ENCODE results near the gene TMEM141. TPM values are rescaled to one million over a fixed set of nuclear protein-coding genes. Genes with fewer than 3 reads are reported as not detected.

The TMEM141 gene
- total RNA-seq, 1 experiment from 2014 or later: 70.4 TPM

DNA sequence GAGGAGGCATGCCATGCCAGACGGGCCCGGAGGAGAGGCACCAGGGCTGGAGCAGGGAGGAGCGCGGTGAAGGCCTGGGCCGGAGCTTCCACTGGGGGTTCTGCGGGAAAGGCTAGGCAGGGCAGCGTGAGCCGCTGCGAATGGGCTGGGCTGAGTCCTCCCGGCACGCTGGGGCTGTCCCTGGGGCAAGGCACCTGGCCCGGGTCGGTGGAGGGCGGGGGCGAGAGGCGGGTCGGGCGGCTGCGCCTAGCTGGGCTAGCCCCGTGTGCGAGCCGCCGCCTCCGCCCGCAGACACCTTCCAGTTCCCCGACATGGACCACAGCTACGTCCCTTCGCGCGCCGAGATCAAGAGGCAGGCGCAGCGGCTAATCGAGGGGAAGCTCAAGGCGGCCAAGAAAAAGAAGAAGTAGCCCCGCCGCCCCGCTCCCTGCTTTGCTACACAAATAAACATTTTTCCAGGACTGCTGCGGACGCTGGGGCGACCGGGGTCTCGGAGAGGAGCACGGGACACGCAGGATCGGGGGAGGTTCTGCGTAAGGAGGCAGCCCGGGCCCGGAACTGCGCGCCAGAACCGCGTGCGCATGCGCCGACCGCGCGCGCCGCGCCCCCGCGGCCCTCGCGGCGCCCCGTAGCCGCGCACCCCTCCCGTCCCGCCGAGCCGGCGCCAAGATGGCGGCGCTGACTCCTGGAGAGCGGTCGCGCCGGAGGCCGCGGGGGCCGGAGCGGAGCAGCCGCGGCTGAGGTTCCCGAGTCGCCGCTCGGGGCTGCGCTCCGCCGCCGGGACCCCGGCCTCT lies 16.3 kb downstream of the TMEM141 start, which contains the start of gene RABL6:
Gene RABL6, plus strand, starts transcription at position 668 of the 794 bp plus-strand sequence. CDS start 249 bp downstream, outside the sequence.
- peak; percentile 64 for DNase-seq (ENCODE audit: unreplicated experiment)
- no peaks in the 10 kb centered on the region for H3K9me3 Mint-ChIP-seq (ENCODE audit: unreplicated experiment)
- H3K4me3 Mint-ChIP-seq (ENCODE audit: unreplicated experiment): peak within 1 kb of the TSS; percentile 76
- no peaks in the 10 kb centered on the region for H3K4me1 Mint-ChIP-seq (ENCODE audit: insufficient read depth, unreplicated experiment)
- no peak for TF ChIP-seq CTCF (IDR thresholded peaks at IDR 0.05; ENCODE audit: unreplicated experiment)
- peaks cover 23% of the 10 kb centered on the region for H3K36me3 Mint-ChIP-seq (ENCODE audit: insufficient read depth, unreplicated experiment)
- H3K27ac Mint-ChIP-seq (ENCODE audit: low read depth, unreplicated experiment): no peak within 1 kb of the TSS
- BruUV-seq (replicated peaks): no TSS peak
- H3K27me3 Mint-ChIP-seq (ENCODE audit: insufficient read depth, unreplicated experiment): no peaks in the 10 kb centered on the region
- ChIA-PET POLR2A (interaction anchor here (0.5 to 5.6 kb wide), 20 partner anchors 8 to 452 kb away, joined by 3 to 33 read pairs (median 4); partner anchors contain the start of genes AJM1, FBXW5, SAPCD2 and TMEM141), CTCF (interaction anchor here (0.6 to 2.8 kb wide), 7 partner anchors 14 to 228 kb away, joined by 3 to 11 read pairs (median 4); partner anchors contain the start of gene AJM1)
- intact Hi-C loops (cut with micrococcal nuclease): no loop called here

DNA sequence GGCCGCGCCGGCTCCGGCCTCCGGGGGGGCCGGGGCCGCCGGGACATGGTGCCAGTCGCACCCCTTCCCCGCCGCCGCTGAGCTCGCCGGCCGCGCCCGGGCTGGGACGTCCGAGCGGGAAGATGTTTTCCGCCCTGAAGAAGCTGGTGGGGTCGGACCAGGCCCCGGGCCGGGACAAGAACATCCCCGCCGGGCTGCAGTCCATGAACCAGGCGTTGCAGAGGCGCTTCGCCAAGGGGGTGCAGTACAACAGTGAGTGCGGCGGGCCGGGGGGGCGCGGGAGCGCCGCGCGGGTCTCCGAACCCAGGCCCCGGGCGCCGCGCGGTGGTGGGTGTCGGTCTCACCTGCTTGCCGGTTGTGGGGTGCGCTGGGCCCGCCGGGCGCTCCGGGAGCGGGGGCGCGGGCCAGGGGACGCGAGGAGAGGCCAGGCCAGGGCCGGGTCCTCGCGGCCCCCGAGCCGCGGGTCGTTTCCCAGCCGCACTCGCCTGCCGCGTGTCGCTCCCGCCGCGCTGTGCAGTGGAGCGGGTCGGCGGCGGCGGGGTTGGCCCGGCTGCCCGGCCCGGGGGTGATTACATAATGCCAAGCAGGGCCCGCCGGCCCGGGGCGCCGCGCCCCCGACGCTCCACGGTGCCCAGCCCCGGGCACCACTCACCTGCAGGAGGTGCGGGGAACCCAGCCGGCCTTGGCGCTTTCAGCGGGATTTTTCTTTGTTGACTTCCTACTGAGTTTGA lies 17.1 kb downstream of the TMEM141 start:
- TF ChIP-seq CTCF (IDR thresholded peaks at IDR 0.05; ENCODE audit: unreplicated experiment): no peak
- DNase-seq (ENCODE audit: unreplicated experiment): no peak
- Mint-ChIP-seq H3K27me3 (ENCODE audit: insufficient read depth, unreplicated experiment) (no peaks in the 10 kb centered on the region), H3K36me3 (ENCODE audit: insufficient read depth, unreplicated experiment) (peaks cover 30% of the 10 kb centered on the region), H3K4me1 (ENCODE audit: insufficient read depth, unreplicated experiment) (no peaks in the 10 kb centered on the region), H3K4me3 (ENCODE audit: unreplicated experiment) (peak overlapping the region; percentile 76), H3K9me3 (ENCODE audit: unreplicated experiment) (no peaks in the 10 kb centered on the region), H3K27ac (ENCODE audit: low read depth, unreplicated experiment) (no peak overlapping the region)
- ChIA-PET CTCF (interaction anchor here (0.6 to 2.8 kb wide), 5 partner anchors 34 to 387 kb away, joined by 3 to 8 read pairs (median 4); partner anchors contain the start of genes AJM1 and FBXW5), POLR2A (interaction anchor here (0.5 to 5.6 kb wide), 19 partner anchors 8 to 321 kb away, joined by 3 to 33 read pairs (median 5); partner anchors contain the start of genes AJM1, SAPCD2 and TMEM141)
- intact Hi-C loops (cut with micrococcal nuclease): no loop called here
- no TSS peak for BruUV-seq (replicated peaks)

- H3K4me1 Mint-ChIP-seq (ENCODE audit: insufficient read depth, unreplicated experiment): no peaks in the 10 kb centered on the region
- peak; percentile 21 for DNase-seq (ENCODE audit: unreplicated experiment)
- no peak for TF ChIP-seq CTCF (IDR thresholded peaks at IDR 0.05; ENCODE audit: unreplicated experiment)
- intact Hi-C loops (cut with micrococcal nuclease): no loop called here
- H3K9me3 Mint-ChIP-seq (ENCODE audit: unreplicated experiment): no peaks in the 10 kb centered on the region
- peaks cover 30% of the 10 kb centered on the region for H3K36me3 Mint-ChIP-seq (ENCODE audit: insufficient read depth, unreplicated experiment)
- CTCF ChIA-PET: interaction anchor here (0.7 to 1.9 kb wide), 5 partner anchors 12 to 386 kb away, joined by 3 to 5 read pairs (median 4); partner anchors contain the start of gene FBXW5
- no peak overlapping the region for H3K27ac Mint-ChIP-seq (ENCODE audit: low read depth, unreplicated experiment)
- peak overlapping the region; percentile 76 for H3K4me3 Mint-ChIP-seq (ENCODE audit: unreplicated experiment)
- BruUV-seq (replicated peaks): no TSS peak
- POLR2A ChIA-PET: interaction anchor here (0.6 to 5.6 kb wide), 16 partner anchors 8 to 321 kb away, joined by 3 to 33 read pairs (median 6); partner anchors contain the start of genes AJM1 and TMEM141
- no peaks in the 10 kb centered on the region for H3K27me3 Mint-ChIP-seq (ENCODE audit: insufficient read depth, unreplicated experiment)
Measured at GRCh38 chr9:136808806-136809158, 17.6 kb downstream of the TMEM141 start.

Measured in MCF 10A (cell line).